Keratinocyte (primary cell): ENCODE measurements around the gene SLC17A9. TPM values are rescaled to one million over a fixed set of nuclear protein-coding genes. Genes with fewer than 3 reads are reported as not detected.

Experiments used
- DNase-seq: peaks from one replicate; pipeline ENCODE4 v3.0.0-alpha.2; 2011; ENCODE audit warnings: low read depth, missing footprints, low spot score
- FAIRE-seq: peaks from 2 replicates; lab custom pipeline; 2011; peaks lifted over from hg19 to GRCh38; lab: Jason Lieb, UNC
- H2AFZ ChIP-seq: 2 replicates; pipeline ENCODE4 v1.6.0; 2012; ENCODE audit warnings: low read length, control low read depth, inconsistent platforms; ENCODE audit not compliant: control insufficient read depth
- H3K27ac ChIP-seq: 2 replicates; pipeline ENCODE4 v1.5.1; 2011; ENCODE audit warnings: low read length; ENCODE audit not compliant: control insufficient read depth, insufficient read depth
- H3K27me3 ChIP-seq: 3 replicates; pipeline ENCODE4 v1.6.0; 2011; ENCODE audit warnings: low read length; ENCODE audit not compliant: control insufficient read depth, insufficient read depth; ENCODE audit errors: extremely low read depth
- H3K36me3 ChIP-seq, 2 experiments: 2 replicates in 1 of 2; 3 replicates in 1 of 2; pipeline ENCODE4 v1.5.1; 2011; ENCODE audit warnings: low read length in 2 of 2, mild to moderate bottlenecking in 1 of 2; ENCODE audit not compliant: control insufficient read depth in 2 of 2, insufficient read depth in 2 of 2; ENCODE audit errors: extremely low read depth in 1 of 2
- H3K4me1 ChIP-seq: 3 replicates; pipeline ENCODE4 v1.5.1; 2011; ENCODE audit warnings: low read length; ENCODE audit not compliant: control insufficient read depth, insufficient read depth; ENCODE audit errors: extremely low read depth
- H3K4me2 ChIP-seq: 3 replicates; pipeline ENCODE4 v1.6.0; 2011; ENCODE audit warnings: low read depth, low read length; ENCODE audit not compliant: control insufficient read depth, insufficient read depth; ENCODE audit errors: extremely low read depth
- H3K4me3 ChIP-seq, 3 experiments: fragments of 200-600 bp in 1 of 3; sonication (generic) in 1 of 3; 2 replicates in 2 of 3; 3 replicates in 1 of 3; pipeline ENCODE4 v1.5.1; 2011 to 2016; ENCODE audit warnings: low read length in 3 of 3, mild to moderate bottlenecking in 3 of 3, control low read depth in 2 of 3, inconsistent platforms in 1 of 3, low read depth in 1 of 3, mixed read lengths in 1 of 3, mixed run types in 1 of 3, moderate library complexity in 1 of 3; ENCODE audit not compliant: control insufficient read depth in 2 of 3, insufficient read depth in 2 of 3; ENCODE audit errors: extremely low read depth in 1 of 3
- H3K79me2 ChIP-seq: 2 replicates; pipeline ENCODE4 v1.6.0; 2012; ENCODE audit warnings: low read length; ENCODE audit not compliant: control insufficient read depth, insufficient read depth
- H3K9ac ChIP-seq: 3 replicates; pipeline ENCODE4 v1.6.0; 2011; ENCODE audit warnings: low read length; ENCODE audit not compliant: control insufficient read depth, insufficient read depth; ENCODE audit errors: extremely low read depth
- H3K9me1 ChIP-seq: 3 replicates; pipeline ENCODE4 v1.6.0; 2011; ENCODE audit warnings: low read length; ENCODE audit not compliant: control insufficient read depth, insufficient read depth; ENCODE audit errors: extremely low read depth
- H3K9me3 ChIP-seq: 2 replicates; pipeline ENCODE4 v1.5.1; 2012; ENCODE audit warnings: low read depth, low read length; ENCODE audit not compliant: control insufficient read depth
- H4K20me1 ChIP-seq: 3 replicates; pipeline ENCODE4 v1.6.0; 2011; ENCODE audit warnings: low read length; ENCODE audit not compliant: control insufficient read depth, insufficient read depth; ENCODE audit errors: extremely low read depth
- CTCF ChIP-seq, 3 experiments: IDR thresholded peaks in 1 of 3; conservative IDR thresholded peaks in 1 of 3; optimal IDR thresholded peaks in 1 of 3; 2 replicates in 2 of 3; 3 replicates in 1 of 3; pipeline versions ENCODE3 to v1.5.1; 2011; ENCODE audit warnings: low read length in 3 of 3, mild to moderate bottlenecking in 3 of 3, moderate library complexity in 2 of 3, control low read depth in 1 of 3, inconsistent platforms in 1 of 3; ENCODE audit not compliant: insufficient read depth in 2 of 3; ENCODE audit errors: extremely low read depth in 1 of 3
- EZH2 ChIP-seq: IDR thresholded peaks from one replicate; pipeline ENCODE4 v1.6.1; 2012; ENCODE audit warnings: inconsistent platforms, mild to moderate bottlenecking, low read length, moderate library complexity
- dilution Hi-C: fragments of 300-500 bp; cut with MboI; formaldehyde crosslinking; loops from one replicate; pipeline ENCODE4 v1.7.0; 2020; ENCODE audit warnings: low sequenced_read_pairs; ENCODE audit not compliant: extremely low pct_ligation_motif_present
- polyA plus RNA-seq, 5 experiments: library from polyadenylated mRNA; depleted of rRNA in 3 of 5; stranded (reverse) in 3 of 5; stranded (forward) in 1 of 5; unstranded in 1 of 5; fragments of >200 nt; gene quantifications; 1 replicate in 1 of 5; 2 replicates in 3 of 5; 3 replicates in 1 of 5; pipeline versions ENCODE4 v1.2.1 to v1.2.3, GENCODE V29; 2011 to 2012; ENCODE audit warnings: missing spikeins in 2 of 5, low read depth in 1 of 5, low replicate concordance in 1 of 5

SLC17A9 gene
- polyA plus RNA-seq, 1 donor (not counting 4 experiments of a cell fraction or from before 2014, with no cell fraction given), result not detected

DNA sequence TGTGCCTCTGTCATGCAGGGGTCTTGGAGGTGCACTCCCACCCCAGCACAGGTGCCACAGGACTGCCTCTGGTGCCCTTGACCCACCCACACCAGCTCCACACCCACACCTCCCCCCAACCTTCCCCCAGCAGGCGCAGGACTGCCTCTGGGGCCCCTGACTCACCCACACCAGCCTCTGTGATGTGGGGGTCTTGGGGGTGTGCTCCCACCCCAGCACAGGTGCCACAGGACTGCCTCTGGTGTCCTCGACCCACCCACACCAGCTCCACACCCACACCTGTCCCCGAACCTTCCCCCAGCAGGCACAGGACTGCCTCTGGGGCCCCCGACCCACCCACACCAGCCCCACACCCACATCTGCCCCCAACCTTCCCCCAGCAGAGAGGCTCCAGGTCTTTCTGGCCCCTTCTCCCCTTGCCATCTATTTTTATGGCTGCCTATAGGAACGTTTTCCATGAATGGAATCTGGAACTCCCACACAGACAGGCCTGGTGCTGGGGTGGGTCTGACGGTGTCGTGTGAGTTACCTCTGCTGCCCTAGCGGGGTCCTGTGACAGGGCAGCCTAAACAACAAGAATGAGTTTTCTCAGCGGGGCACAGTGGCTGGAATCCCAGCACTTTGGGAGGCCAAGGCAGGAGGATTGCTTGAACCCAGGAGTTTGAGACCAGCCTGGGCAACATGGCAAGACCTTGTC lies 23.5 kb downstream of the SLC17A9 start:
- DNase-seq (no peak), FAIRE-seq (no peak)
- Histone ChIP-seq H3K27ac (no peak overlapping the region), H2AFZ (no peak overlapping the region), H4K20me1 (peaks cover 7% of the 10 kb centered on the region), H3K9me3 (no peaks in the 10 kb centered on the region), H3K9me1 (no peaks in the 10 kb centered on the region), H3K4me3 (no peak overlapping the region), H3K36me3 (no peaks in the 10 kb centered on the region), H3K4me2 (no peak overlapping the region), H3K27me3 (peaks cover 71% of the 10 kb centered on the region), H3K4me1 (peaks cover 5% of the 10 kb centered on the region), H3K9ac (no peak overlapping the region), H3K79me2 (no peaks in the 10 kb centered on the region)
- dilution Hi-C loops, result no loop called here
- TF ChIP-seq EZH2 (no peak), CTCF (optimal IDR thresholded peaks at IDR 0.05 in 1 of 3, IDR thresholded peaks at IDR 0.05 in 1 of 3, conservative IDR thresholded peaks at IDR 0.05 in 1 of 3; ENCODE audit: extremely low read depth in 1 of 3, insufficient read depth in 2 of 3, low read length in 3 of 3) (no peak)

GRCh38 chr20:62976886-62977285 lies 24.4 kb downstream of the SLC17A9 start:
- dilution Hi-C loops, result no loop called here

More at GRCh38 chr20:62976886-62977285, 24.4 kb downstream of the SLC17A9 start:
- H3K9me1 ChIP-seq, result no peaks in the 10 kb centered on the region
- peaks cover 7% of the 10 kb centered on the region for H4K20me1 ChIP-seq
- no peak overlapping the region for H2AFZ ChIP-seq
- H3K36me3 ChIP-seq, result no peaks in the 10 kb centered on the region
- no peaks in the 10 kb centered on the region for H3K9me3 ChIP-seq
- TF ChIP-seq EZH2 (no peak), CTCF (optimal IDR thresholded peaks at IDR 0.05 in 1 of 3, IDR thresholded peaks at IDR 0.05 in 1 of 3, conservative IDR thresholded peaks at IDR 0.05 in 1 of 3; ENCODE audit: extremely low read depth in 1 of 3, insufficient read depth in 2 of 3, low read length in 3 of 3) (no peak)
- FAIRE-seq, result no peak
- no peak overlapping the region for H3K27ac ChIP-seq
- H3K27me3 ChIP-seq, result peaks cover 80% of the 10 kb centered on the region
- H3K79me2 ChIP-seq, result no peaks in the 10 kb centered on the region
- H3K9ac ChIP-seq, result no peak overlapping the region
- peaks cover 5% of the 10 kb centered on the region for H3K4me1 ChIP-seq
- H3K4me3 ChIP-seq, result no peak overlapping the region
- H3K4me2 ChIP-seq, result no peak overlapping the region
- DNase-seq, result no peak
